K562 (cell line): ENCODE results near the gene GRAMD1B. TPM values are rescaled to one million over a fixed set of nuclear protein-coding genes. Genes with fewer than 3 reads are reported as not detected.

ENCODE experiments used
- ATAC-seq: fragments of 200-7000 bp; cut with Tn5 transposase; 3 replicates; pipeline ENCODE4 v1.9.1; 2020; ENCODE audit warnings: moderate library complexity
- BruUV-seq: library from RNA; stranded (reverse); fragments of 400-500 nt; replicated peaks from 2 replicates; lab custom pipeline; 2021; lab: Mats Ljungman, UMichigan
- CTCF ChIA-PET: fragments of 300-600 bp; formaldehyde crosslinking; extraction: SDS; loops from one replicate; lab custom pipeline; 2021; ENCODE audit warnings: low intra/inter-chr PET ratio; lab: Yijun Ruan, JAX
- POLR2A ChIA-PET: fragments of 300-600, 350-650 bp; sonication (Branson Sonifier 250); formaldehyde crosslinking; extraction: SDS; loops from one replicate; lab custom pipeline; 2021; ENCODE audit warnings: antibody characterized with exemption, inconsistent platforms; lab: Yijun Ruan, JAX
- DNase-seq, 4 experiments: peaks; one replicate each; pipeline versions ENCODE4 v3.0.0 to v3.0.0-alpha.2; 2011 to 2018; ENCODE audit warnings: low spot score in 3 of 4, mixed read lengths in 3 of 4; ENCODE audit errors: extremely low read depth in 1 of 4
- FAIRE-seq: peaks from 2 replicates; lab custom pipeline; 2011; peaks lifted over from hg19 to GRCh38; lab: Jason Lieb, UNC
- H2AFZ ChIP-seq: 2 replicates; pipeline ENCODE4 v1.6.0; 2011; ENCODE audit warnings: low read depth, low read length, control low read depth, inconsistent platforms
- H3K27ac ChIP-seq: fragments of 200-600 bp; 3 replicates; pipeline ENCODE4 v1.8.0; 2011; ENCODE audit warnings: low read depth, mild to moderate bottlenecking, control low read depth, inconsistent platforms, low read length, moderate library complexity, mixed read lengths; ENCODE audit errors: extremely low read depth
- H3K27me3 ChIP-seq, 2 experiments: fragments of 300-600 bp in 1 of 2; 2 replicates in 1 of 2; 3 replicates in 1 of 2; pipeline versions ENCODE4 v1.6.0 to v1.8.0; 2011; ENCODE audit warnings: inconsistent platforms in 2 of 2, low read length in 2 of 2, mild to moderate bottlenecking in 1 of 2, mixed read lengths in 1 of 2, moderate library complexity in 1 of 2; ENCODE audit not compliant: control insufficient read depth in 2 of 2, insufficient read depth in 2 of 2
- H3K36me3 ChIP-seq: fragments of 300-600 bp; 3 replicates; pipeline ENCODE4 v1.8.0; 2011; ENCODE audit warnings: mild to moderate bottlenecking, low read length, inconsistent platforms; ENCODE audit not compliant: control insufficient read depth, insufficient read depth
- H3K4me1 ChIP-seq, 2 experiments: fragments of 200-600 bp in 1 of 2; replicated peaks in 1 of 2; 2 replicates in 1 of 2; 3 replicates in 1 of 2; pipeline versions ENCODE4 v1.5.1 to v1.8.0; 2011; ENCODE audit warnings: inconsistent platforms in 2 of 2, low read length in 2 of 2, mild to moderate bottlenecking in 1 of 2, mixed read lengths in 1 of 2, moderate library complexity in 1 of 2; ENCODE audit not compliant: control insufficient read depth in 2 of 2, insufficient read depth in 2 of 2
- H3K4me2 ChIP-seq: 2 replicates; pipeline ENCODE4 v1.6.1; 2011; ENCODE audit warnings: low read length, control low read depth, inconsistent platforms, mixed read lengths; ENCODE audit not compliant: insufficient read depth
- H3K4me3 ChIP-seq: fragments of 200-600 bp; sonication (generic), shearing (Covaris generic); 2 replicates; pipeline ENCODE4 v1.5.1; 2016; ENCODE audit warnings: control low read depth, inconsistent platforms
- H3K79me2 ChIP-seq: fragments of 200-600 bp; 3 replicates; pipeline ENCODE4 v1.8.0; 2011; ENCODE audit warnings: low read length, inconsistent platforms; ENCODE audit not compliant: control insufficient read depth, insufficient read depth
- H3K9ac ChIP-seq, 2 experiments: 2 replicates each; pipeline versions ENCODE4 v1.6.0 to v1.6.1; 2011; ENCODE audit warnings: low read depth in 2 of 2, low read length in 2 of 2, control low read depth in 1 of 2, inconsistent platforms in 1 of 2, mild to moderate bottlenecking in 1 of 2, mixed read lengths in 1 of 2; ENCODE audit not compliant: insufficient read depth in 1 of 2
- H3K9me1 ChIP-seq: one replicate; pipeline ENCODE4 v1.6.0; 2011; ENCODE audit warnings: inconsistent platforms, mild to moderate bottlenecking, low read length, moderate library complexity; ENCODE audit not compliant: control insufficient read depth, insufficient read depth
- H3K9me3 ChIP-seq: replicated peaks from 2 replicates; pipeline ENCODE4 v1.5.1; 2011; ENCODE audit warnings: low read depth, low read length, inconsistent platforms; ENCODE audit not compliant: control insufficient read depth, insufficient read depth
- H4K20me1 ChIP-seq: replicated peaks from 2 replicates; pipeline ENCODE4 v1.6.1; 2011; ENCODE audit warnings: low read length, inconsistent platforms, mixed read lengths; ENCODE audit not compliant: control insufficient read depth, insufficient read depth
- CBX2 ChIP-seq: fragments of 200-600 bp; sonication (generic); IDR thresholded peaks from one replicate; pipeline ENCODE4 v1.6.1; 2012; ENCODE audit warnings: mild to moderate bottlenecking, low read length, inconsistent platforms; ENCODE audit not compliant: insufficient read depth, poor library complexity, severe bottlenecking
- FOXK2 ChIP-seq, 2 experiments: fragments of 450-650 bp; IDR thresholded peaks in 1 of 2; conservative IDR thresholded peaks in 1 of 2; 2 replicates each; pipeline ENCODE4 v1.6.1; 2016; ENCODE audit warnings: low read depth in 2 of 2, mild to moderate bottlenecking in 1 of 2
- HLTF ChIP-seq: fragments of 450-650 bp; IDR thresholded peaks from 2 replicates; pipeline ENCODE4 v1.6.1; 2016
- HNRNPLL ChIP-seq: fragments of 200-400 bp; formaldehyde crosslinking; IDR thresholded peaks from 2 replicates; pipeline ENCODE4 v1.6.1; 2017; ENCODE audit warnings: low read length, low read depth, mild to moderate bottlenecking; ENCODE audit not compliant: poor library complexity, severe bottlenecking
- ZNF695 ChIP-seq: fragments of 450-650 bp; formaldehyde crosslinking; IDR thresholded peaks from 2 replicates; pipeline ENCODE4 v1.4.0; 2020; ENCODE audit warnings: mild to moderate bottlenecking, moderate library complexity
- ZNF766 ChIP-seq: fragments of 200-800 bp; sonication (Bioruptor generic); conservative IDR thresholded peaks from 2 replicates; pipeline ENCODE4 v1.6.1; 2016; ENCODE audit warnings: missing genetic modification characterization, missing compliant biosample characterization
- ZNF778 ChIP-seq: fragments of 450-650 bp; formaldehyde crosslinking; IDR thresholded peaks from 2 replicates; pipeline ENCODE4 v1.4.0; 2020; ENCODE audit warnings: mild to moderate bottlenecking, moderate library complexity
- WGBS: fragments of 100-300 bp; shearing (Covaris generic); methylation state at CpG from one replicate; pipeline ENCODE4 v1.1.6; 2016; ENCODE audit warnings: low coverage, mixed read lengths; ENCODE audit not compliant: insufficient coverage; ENCODE audit errors: missing lambda C conversion rate; 5-methylcytosine and 5-hydroxymethylcytosine counted together
- in situ Hi-C: fragments of 300-500 bp; cut with MboI; formaldehyde crosslinking; loops from 4 replicates; pipeline ENCODE4 v1.15.0; 2018; ENCODE audit warnings: inconsistent platforms, mixed read lengths
- intact Hi-C: fragments of 100-400 bp; cut with micrococcal nuclease; formaldehyde crosslinking; loops from 2 replicates; pipeline ENCODE4 v1.14.2; 2022
- polyA plus RNA-seq, 8 experiments: library from polyadenylated mRNA; depleted of rRNA in 4 of 8; stranded (reverse) in 5 of 8; unstranded in 3 of 8; fragments of >200 nt; fragmentation: Nextera tagmentation in 2 of 8; fragmentation: Illumina TruSeq in 1 of 8; extraction: Ambion mirVana in 2 of 8; extraction: Trizol in 1 of 8; gene quantifications; 2 replicates each; pipeline versions ENCODE4 v1.2.1 to v1.2.3, GENCODE V29; 2011 to 2014; ENCODE audit warnings: inconsistent platforms in 1 of 8, missing spikeins in 1 of 8
- total RNA-seq, 7 experiments: library from RNA; depleted of rRNA in 6 of 7; stranded (reverse); fragments of >200 nt in 6 of 7; fragmentation: Illumina TruSeq in 2 of 7; extraction: Trizol in 2 of 7; gene quantifications; 2 replicates each; pipeline versions ENCODE4 v1.2.1 to v1.2.3, GENCODE V29; 2011 to 2021; ENCODE audit warnings: low replicate concordance in 1 of 7
- TF ChIP-seq, protein P1 (sequence below): fragments of 450-650 bp; IDR thresholded peaks from 2 replicates; pipeline ENCODE4 v1.6.1; 2016; ENCODE audit warnings: mild to moderate bottlenecking
- TF ChIP-seq, protein P2 (sequence below), 2 experiments: IDR thresholded peaks; 2 replicates each; pipeline ENCODE4 v1.6.1; 2012; ENCODE audit warnings: improper control_type of control experiment in 2 of 2, low read depth in 2 of 2, low read length in 2 of 2, borderline replicate concordance in 1 of 2
- TF ChIP-seq, protein P3 (sequence below): fragments of 450-650 bp; IDR thresholded peaks from 2 replicates; pipeline ENCODE4 v1.6.1; 2017; ENCODE audit warnings: antibody characterized with exemption, mild to moderate bottlenecking

The GRAMD1B gene
- total and polyA plus RNA-seq, 9 of the 15 experiments (the other 6 are each of a cell fraction or from before 2014, with no cell fraction given): 0.31 TPM; not detected in 8

DNA sequence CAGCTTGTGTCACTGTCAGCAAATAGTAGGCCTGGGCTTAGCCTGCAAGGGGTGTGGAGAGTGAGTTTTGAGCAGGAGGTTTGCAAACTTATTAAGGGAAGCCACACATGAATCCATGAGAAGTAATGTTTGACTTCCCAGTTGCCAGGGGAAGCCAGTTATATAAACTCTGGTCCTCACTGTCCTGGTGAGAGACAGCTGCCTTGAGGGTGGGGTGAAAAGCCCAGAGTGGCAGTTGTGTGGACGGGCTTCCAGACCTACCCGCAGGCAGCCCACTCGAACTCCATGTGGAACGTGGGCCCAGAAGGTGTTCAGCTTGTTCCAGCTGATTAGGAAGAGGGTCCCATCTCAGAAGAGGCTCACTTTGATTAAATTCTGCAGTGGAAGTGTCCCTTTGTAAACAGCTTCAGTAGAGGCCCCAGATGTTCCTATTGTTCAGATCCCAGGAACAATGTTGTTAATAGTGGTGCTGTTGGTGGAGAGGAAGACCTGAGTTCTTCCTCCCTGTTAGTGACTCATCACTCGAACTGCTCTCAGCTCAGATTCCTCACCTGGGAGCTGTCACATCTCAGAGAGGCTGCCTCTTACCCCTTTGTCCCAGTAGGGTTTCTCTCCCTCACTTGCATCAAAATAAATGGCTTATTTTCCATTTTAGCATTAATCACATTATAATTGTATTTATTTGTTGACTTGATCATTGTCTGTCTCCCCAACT, 63.4 kb downstream of the GRAMD1B start:
- ChIA-PET CTCF (no interaction called here), POLR2A (interaction anchor here (0.6 to 1.2 kb wide), 2 partner anchors 11 to 64 kb away, joined by 3 read pairs; no protein-coding TSS in a partner anchor)
- ATAC-seq (no peak), FAIRE-seq (no peak), DNase-seq (no peak)
- Histone ChIP-seq H2AFZ (no peak overlapping the region), H3K79me2 (no peaks in the 10 kb centered on the region), H3K4me1 (no peaks in the 10 kb centered on the region), H3K27me3 (peaks cover 0 to 4% of the 10 kb centered on the region in 2 experiments; a peak in 2 of 5 replicates), H3K36me3 (no peaks in the 10 kb centered on the region), H3K4me3 (no peak overlapping the region), H4K20me1 (no peaks in the 10 kb centered on the region), H3K9me1 (no peaks in the 10 kb centered on the region), H3K9ac (no peak overlapping the region), H3K4me2 (no peak overlapping the region), H3K9me3 (no peaks in the 10 kb centered on the region), H3K27ac (no peak overlapping the region)
- 0% methylated on average over 5 of the region's 5 CpGs for WGBS
- in situ Hi-C loops (loop anchor here (25.0 kb wide), 1 partner anchor 381 kb away; no protein-coding TSS in a partner anchor), intact Hi-C loops (no loop called here)
- TF ChIP-seq HNRNPLL (no peak), HLTF (no peak), ZNF778 (CRISPR knock-in tag) (no peak), ZNF695 (CRISPR knock-in tag) (no peak), CBX2 (no peak), FOXK2 (conservative IDR thresholded peaks at IDR 0.05 in 1 of 2, IDR thresholded peaks at IDR 0.05 in 1 of 2; ENCODE audit: low read depth in 2 of 2) (no peak), ZNF766 (CRISPR knock-in tag) (no peak)
- TF ChIP-seq, protein P1, sequence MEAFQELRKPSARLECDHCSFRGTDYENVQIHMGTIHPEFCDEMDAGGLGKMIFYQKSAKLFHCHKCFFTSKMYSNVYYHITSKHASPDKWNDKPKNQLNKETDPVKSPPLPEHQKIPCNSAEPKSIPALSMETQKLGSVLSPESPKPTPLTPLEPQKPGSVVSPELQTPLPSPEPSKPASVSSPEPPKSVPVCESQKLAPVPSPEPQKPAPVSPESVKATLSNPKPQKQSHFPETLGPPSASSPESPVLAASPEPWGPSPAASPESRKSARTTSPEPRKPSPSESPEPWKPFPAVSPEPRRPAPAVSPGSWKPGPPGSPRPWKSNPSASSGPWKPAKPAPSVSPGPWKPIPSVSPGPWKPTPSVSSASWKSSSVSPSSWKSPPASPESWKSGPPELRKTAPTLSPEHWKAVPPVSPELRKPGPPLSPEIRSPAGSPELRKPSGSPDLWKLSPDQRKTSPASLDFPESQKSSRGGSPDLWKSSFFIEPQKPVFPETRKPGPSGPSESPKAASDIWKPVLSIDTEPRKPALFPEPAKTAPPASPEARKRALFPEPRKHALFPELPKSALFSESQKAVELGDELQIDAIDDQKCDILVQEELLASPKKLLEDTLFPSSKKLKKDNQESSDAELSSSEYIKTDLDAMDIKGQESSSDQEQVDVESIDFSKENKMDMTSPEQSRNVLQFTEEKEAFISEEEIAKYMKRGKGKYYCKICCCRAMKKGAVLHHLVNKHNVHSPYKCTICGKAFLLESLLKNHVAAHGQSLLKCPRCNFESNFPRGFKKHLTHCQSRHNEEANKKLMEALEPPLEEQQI: no peak
- TF ChIP-seq, protein P2, sequence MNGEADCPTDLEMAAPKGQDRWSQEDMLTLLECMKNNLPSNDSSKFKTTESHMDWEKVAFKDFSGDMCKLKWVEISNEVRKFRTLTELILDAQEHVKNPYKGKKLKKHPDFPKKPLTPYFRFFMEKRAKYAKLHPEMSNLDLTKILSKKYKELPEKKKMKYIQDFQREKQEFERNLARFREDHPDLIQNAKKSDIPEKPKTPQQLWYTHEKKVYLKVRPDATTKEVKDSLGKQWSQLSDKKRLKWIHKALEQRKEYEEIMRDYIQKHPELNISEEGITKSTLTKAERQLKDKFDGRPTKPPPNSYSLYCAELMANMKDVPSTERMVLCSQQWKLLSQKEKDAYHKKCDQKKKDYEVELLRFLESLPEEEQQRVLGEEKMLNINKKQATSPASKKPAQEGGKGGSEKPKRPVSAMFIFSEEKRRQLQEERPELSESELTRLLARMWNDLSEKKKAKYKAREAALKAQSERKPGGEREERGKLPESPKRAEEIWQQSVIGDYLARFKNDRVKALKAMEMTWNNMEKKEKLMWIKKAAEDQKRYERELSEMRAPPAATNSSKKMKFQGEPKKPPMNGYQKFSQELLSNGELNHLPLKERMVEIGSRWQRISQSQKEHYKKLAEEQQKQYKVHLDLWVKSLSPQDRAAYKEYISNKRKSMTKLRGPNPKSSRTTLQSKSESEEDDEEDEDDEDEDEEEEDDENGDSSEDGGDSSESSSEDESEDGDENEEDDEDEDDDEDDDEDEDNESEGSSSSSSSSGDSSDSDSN (IDR thresholded peaks at IDR 0.05; ENCODE audit: borderline replicate concordance in 1 of 2, low read depth in 2 of 2, low read length in 2 of 2): no peak
- TF ChIP-seq, protein P3, sequence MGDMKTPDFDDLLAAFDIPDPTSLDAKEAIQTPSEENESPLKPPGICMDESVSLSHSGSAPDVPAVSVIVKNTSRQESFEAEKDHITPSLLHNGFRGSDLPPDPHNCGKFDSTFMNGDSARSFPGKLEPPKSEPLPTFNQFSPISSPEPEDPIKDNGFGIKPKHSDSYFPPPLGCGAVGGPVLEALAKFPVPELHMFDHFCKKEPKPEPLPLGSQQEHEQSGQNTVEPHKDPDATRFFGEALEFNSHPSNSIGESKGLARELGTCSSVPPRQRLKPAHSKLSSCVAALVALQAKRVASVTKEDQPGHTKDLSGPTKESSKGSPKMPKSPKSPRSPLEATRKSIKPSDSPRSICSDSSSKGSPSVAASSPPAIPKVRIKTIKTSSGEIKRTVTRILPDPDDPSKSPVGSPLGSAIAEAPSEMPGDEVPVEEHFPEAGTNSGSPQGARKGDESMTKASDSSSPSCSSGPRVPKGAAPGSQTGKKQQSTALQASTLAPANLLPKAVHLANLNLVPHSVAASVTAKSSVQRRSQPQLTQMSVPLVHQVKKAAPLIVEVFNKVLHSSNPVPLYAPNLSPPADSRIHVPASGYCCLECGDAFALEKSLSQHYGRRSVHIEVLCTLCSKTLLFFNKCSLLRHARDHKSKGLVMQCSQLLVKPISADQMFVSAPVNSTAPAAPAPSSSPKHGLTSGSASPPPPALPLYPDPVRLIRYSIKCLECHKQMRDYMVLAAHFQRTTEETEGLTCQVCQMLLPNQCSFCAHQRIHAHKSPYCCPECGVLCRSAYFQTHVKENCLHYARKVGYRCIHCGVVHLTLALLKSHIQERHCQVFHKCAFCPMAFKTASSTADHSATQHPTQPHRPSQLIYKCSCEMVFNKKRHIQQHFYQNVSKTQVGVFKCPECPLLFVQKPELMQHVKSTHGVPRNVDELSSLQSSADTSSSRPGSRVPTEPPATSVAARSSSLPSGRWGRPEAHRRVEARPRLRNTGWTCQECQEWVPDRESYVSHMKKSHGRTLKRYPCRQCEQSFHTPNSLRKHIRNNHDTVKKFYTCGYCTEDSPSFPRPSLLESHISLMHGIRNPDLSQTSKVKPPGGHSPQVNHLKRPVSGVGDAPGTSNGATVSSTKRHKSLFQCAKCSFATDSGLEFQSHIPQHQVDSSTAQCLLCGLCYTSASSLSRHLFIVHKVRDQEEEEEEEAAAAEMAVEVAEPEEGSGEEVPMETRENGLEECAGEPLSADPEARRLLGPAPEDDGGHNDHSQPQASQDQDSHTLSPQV: no peak
- BruUV-seq: no TSS peak
